Omental fat pad (tissue), 4 donors: ENCODE measurements around the gene MT1E. TPM values are rescaled to one million over a fixed set of nuclear protein-coding genes. Genes with fewer than 3 reads are reported as not detected.
A peak's percentile ranks its signal among the peaks of the same experiment; 100 is the strongest.
"Not testable (repeated sequence)": the region's sequence is repeated elsewhere in the genome, so short reads cannot be mapped to it uniquely, and the experiment has no call there.

Experiments
- ATAC-seq: fragments of 150-250 bp; one replicate; pipeline ENCODE4 v1.9.1; 2016; ENCODE audit warnings: mild to moderate bottlenecking, moderate library complexity; ENCODE audit not compliant: low FRiP score
- DNase-seq: peaks from one replicate; pipeline ENCODE4 v3.0.0-alpha.2; 2019; ENCODE audit warnings: low spot score
- total RNA-seq, 4 donors: library from RNA; depleted of rRNA; stranded (reverse); fragments of >200 nt; gene quantifications; one replicate each; pipeline ENCODE4 v1.1.0, GENCODE V29; 2016
- TF ChIP-seq, protein P1 (sequence below), 3 donors: fragments of 450-650 bp; IDR thresholded peaks; one replicate each; pipeline ENCODE4 v1.5.1; 2016 to 2017; ENCODE audit warnings: antibody characterized with exemption in 3 of 3, mild to moderate bottlenecking in 3 of 3, moderate library complexity in 2 of 3

The MT1E gene
- total RNA-seq, 4 donors from 2014 or later: 386 to 3,925 (median 1,028) TPM

DNA sequence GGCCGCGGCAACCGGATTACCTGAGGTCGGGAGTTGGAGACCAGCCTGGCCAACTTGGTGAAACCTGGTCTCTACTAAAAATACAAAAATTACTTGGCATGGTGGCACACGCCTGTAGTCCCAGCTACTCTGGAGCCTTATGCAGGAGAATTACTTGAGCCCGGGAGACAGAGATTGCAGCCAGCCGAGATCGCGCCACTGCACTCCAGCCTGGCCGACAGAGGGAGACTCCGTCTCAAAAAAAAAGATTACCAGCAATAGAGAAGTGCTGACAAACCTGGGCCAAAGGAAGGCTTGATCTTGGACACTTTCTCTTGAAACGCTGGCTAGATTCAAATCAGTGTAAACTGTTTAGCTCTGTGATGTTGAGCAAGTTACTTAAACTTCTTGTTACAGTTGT lies 48.3 kb downstream of the MT1E start:
- ATAC-seq: no peak
- no peak for DNase-seq
- TF ChIP-seq, protein P1, sequence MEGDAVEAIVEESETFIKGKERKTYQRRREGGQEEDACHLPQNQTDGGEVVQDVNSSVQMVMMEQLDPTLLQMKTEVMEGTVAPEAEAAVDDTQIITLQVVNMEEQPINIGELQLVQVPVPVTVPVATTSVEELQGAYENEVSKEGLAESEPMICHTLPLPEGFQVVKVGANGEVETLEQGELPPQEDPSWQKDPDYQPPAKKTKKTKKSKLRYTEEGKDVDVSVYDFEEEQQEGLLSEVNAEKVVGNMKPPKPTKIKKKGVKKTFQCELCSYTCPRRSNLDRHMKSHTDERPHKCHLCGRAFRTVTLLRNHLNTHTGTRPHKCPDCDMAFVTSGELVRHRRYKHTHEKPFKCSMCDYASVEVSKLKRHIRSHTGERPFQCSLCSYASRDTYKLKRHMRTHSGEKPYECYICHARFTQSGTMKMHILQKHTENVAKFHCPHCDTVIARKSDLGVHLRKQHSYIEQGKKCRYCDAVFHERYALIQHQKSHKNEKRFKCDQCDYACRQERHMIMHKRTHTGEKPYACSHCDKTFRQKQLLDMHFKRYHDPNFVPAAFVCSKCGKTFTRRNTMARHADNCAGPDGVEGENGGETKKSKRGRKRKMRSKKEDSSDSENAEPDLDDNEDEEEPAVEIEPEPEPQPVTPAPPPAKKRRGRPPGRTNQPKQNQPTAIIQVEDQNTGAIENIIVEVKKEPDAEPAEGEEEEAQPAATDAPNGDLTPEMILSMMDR (IDR thresholded peaks at IDR 0.05): no peak

DNA sequence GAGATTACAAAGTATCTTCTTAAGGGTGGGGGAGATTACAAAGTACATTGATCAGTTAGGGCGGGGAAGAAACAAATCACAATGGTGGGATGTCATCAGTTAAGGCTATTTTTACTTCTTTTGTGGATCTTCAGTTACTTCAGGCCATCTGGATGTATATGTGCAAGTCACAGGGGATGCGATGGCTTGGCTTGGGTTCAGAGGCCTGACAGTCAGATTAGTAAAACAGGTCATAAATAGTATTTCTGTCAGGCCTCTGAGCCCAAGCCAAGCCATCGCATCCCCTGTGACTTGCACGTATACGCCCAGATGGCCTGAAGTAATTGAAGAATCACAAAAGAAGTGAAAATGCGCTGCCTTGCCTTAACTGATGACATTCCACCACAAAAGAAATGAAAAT lies 49.0 kb downstream of the MT1E start:
- DNase-seq, ATAC-seq: not testable (repeated sequence)

DNA sequence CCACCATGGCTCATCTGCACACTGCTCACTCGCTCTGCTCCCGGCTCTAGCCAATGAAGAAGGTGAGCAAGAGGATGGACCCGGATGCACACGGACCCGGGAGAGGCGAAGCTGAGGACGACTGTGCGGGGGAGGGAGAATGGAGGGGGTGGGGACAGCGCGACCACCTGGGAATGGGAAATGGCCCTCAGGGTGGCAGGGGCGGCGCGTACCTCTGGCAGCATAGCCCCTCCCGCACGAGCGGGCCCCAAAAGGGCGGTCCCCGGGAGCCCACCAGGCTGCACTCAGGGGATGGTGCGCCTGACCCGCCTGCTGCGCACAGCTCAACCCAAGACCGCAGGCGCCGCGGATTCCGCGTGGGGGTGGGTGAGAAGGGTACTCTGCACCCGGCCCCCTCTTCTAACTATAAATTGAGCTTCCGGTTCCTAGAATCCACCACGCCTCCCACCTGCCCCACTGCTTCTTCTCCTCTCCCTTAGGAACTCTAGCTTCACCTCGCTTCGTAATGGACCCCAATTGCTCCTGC lies 50.2 kb downstream of the MT1E start:
- peak; percentile 60 for ATAC-seq
- TF ChIP-seq, protein P1 (IDR thresholded peaks at IDR 0.05): no peak

More for the DNA sequence above, 50.2 kb downstream of the MT1E start:
- DNase-seq: no peak

Other genes with a start within 250 kb of the MT1E start
- gene AMFR, start 200.2 kb upstream of the MT1E start, total RNA-seq: 100 to 1,000 TPM; 126 to 215 (median 162) TPM
- 10 to 100 TPM; 41.6 to 53.4 (median 46.0) TPM for gene NUDT21, start 174.4 kb upstream of the MT1E start, total RNA-seq
- 10 to 100 TPM; 19.1 to 58.2 (median 30.9) TPM for gene OGFOD1, start 174.2 kb upstream of the MT1E start, total RNA-seq
- 10 to 100 TPM; 21.9 to 51.9 (median 37.5) TPM for gene BBS2, start 105.8 kb upstream of the MT1E start, total RNA-seq
- not detected for gene MT4, start 60.7 kb upstream of the MT1E start, total RNA-seq
- not detected for gene MT3, start 36.3 kb upstream of the MT1E start, total RNA-seq
- 1,000 to 10,000 TPM in 2 of 4 donors, 100 to 1,000 TPM in 2; 301 to 1,668 (median 935) TPM for gene MT2A, start 17.2 kb upstream of the MT1E start, total RNA-seq
- 100 to 1,000 TPM in 2 of 4 donors, 10 to 100 TPM in 2; 43.1 to 339 (median 186) TPM for gene MT1M, start 6.9 kb downstream of the MT1E start, total RNA-seq
- 1,000 to 10,000 TPM in 1 of 4 donors, 100 to 1,000 TPM in 2, 10 to 100 TPM in 1; 88.4 to 1,854 (median 643) TPM for gene MT1A, start 12.9 kb downstream of the MT1E start, total RNA-seq
- not detected for gene MT1B, start 26.1 kb downstream of the MT1E start, total RNA-seq
- gene MT1F, start 32.2 kb downstream of the MT1E start, total RNA-seq: 100 to 1,000 TPM in 1 of 4 donors, 10 to 100 TPM in 2, 1 to 10 TPM in 1; 9.8 to 199 (median 43.6) TPM
- gene MT1G, start 42.3 kb downstream of the MT1E start, total RNA-seq: 1,000 to 10,000 TPM in 1 of 4 donors, 100 to 1,000 TPM in 1, 10 to 100 TPM in 2; 31.4 to 1,270 (median 197) TPM
- gene MT1H, start 44.0 kb downstream of the MT1E start, total RNA-seq: 10 to 100 TPM in 2 of 4 donors, not detected in 2; 11.9 to 23.3 TPM
- gene MT1X, start 56.7 kb downstream of the MT1E start, total RNA-seq: 1,000 to 10,000 TPM; 1,336 to 3,452 (median 1,838) TPM
- 10 to 100 TPM; 21.6 to 55.5 (median 37.7) TPM for gene NUP93, start 104.3 kb downstream of the MT1E start, total RNA-seq
- gene SLC12A3, start 239.4 kb downstream of the MT1E start, total RNA-seq: not detected